ENCODE data around the gene ANGPTL7. TPM values are rescaled to one million over a fixed set of nuclear protein-coding genes. Genes with fewer than 3 reads are reported as not detected.
A peak's percentile ranks its signal among the peaks of the same experiment; 100 is the strongest.
"Not testable (repeated sequence)": the region's sequence is repeated elsewhere in the genome, so short reads cannot be mapped to it uniquely, and the experiment has no call there.

ANGPTL7 gene
- total and polyA plus RNA-seq, 10 donors = 0.18 to 1.7 TPM; not detected in 8

GRCh38 chr1:11175461-11175860 is 13.7 kb upstream of the ANGPTL7 start:
- Histone ChIP-seq H3K27me3 (replicated peaks in 1 of 7) (no peaks in the 10 kb centered on the region), H3K36me3 (peaks cover 0 to 95% (median 10%) of the 10 kb centered on the region in 6 donors), H3K4me3 (no peak overlapping the region), H3K4me1 (no peaks in the 10 kb centered on the region), H3K27ac (no peak overlapping the region), H3K9me3 (no peaks in the 10 kb centered on the region)
- WGBS, 5 donors = 91 to 96% (median 94%) methylated on average over 10 of the region's 10 CpGs
- no peak for TF ChIP-seq POLR2A (IDR thresholded peaks at IDR 0.05)
- TF ChIP-seq CTCF (IDR thresholded peaks at IDR 0.05 in 8 of 11, conservative IDR thresholded peaks at IDR 0.05 in 3 of 11) = no peak
- TF ChIP-seq POLR2AphosphoS5 (IDR thresholded peaks at IDR 0.05) = no peak
- no peak for DNase-seq
- intact Hi-C loops (cut with DNase I; ENCODE audit: low total_unique reads) = no loop called here

GRCh38 chr1:11176081-11176706 is 13.0 kb upstream of the ANGPTL7 start:
- 77 to 95% (median 92%) methylated on average over 10 to 11 of the region's 11 CpGs for WGBS, 5 donors
- H3K4me1 ChIP-seq = no peaks in the 10 kb centered on the region
- H3K27me3 ChIP-seq (replicated peaks in 1 of 7) = no peaks in the 10 kb centered on the region
- intact Hi-C loops (cut with DNase I; ENCODE audit: low total_unique reads) = no loop called here
- no peak overlapping the region for H3K4me3 ChIP-seq
- DNase-seq = no peak
- no peaks in the 10 kb centered on the region for H3K9me3 ChIP-seq
- peaks cover 0 to 95% (median 10%) of the 10 kb centered on the region in 6 donors for H3K36me3 ChIP-seq
- H3K27ac ChIP-seq = no peak overlapping the region
- peak in 1 of 3 donors; percentile 27 for TF ChIP-seq POLR2AphosphoS5 (IDR thresholded peaks at IDR 0.05)
- TF ChIP-seq POLR2A (IDR thresholded peaks at IDR 0.05) = no peak
- no peak for TF ChIP-seq CTCF (IDR thresholded peaks at IDR 0.05 in 8 of 11, conservative IDR thresholded peaks at IDR 0.05 in 3 of 11)

DNA sequence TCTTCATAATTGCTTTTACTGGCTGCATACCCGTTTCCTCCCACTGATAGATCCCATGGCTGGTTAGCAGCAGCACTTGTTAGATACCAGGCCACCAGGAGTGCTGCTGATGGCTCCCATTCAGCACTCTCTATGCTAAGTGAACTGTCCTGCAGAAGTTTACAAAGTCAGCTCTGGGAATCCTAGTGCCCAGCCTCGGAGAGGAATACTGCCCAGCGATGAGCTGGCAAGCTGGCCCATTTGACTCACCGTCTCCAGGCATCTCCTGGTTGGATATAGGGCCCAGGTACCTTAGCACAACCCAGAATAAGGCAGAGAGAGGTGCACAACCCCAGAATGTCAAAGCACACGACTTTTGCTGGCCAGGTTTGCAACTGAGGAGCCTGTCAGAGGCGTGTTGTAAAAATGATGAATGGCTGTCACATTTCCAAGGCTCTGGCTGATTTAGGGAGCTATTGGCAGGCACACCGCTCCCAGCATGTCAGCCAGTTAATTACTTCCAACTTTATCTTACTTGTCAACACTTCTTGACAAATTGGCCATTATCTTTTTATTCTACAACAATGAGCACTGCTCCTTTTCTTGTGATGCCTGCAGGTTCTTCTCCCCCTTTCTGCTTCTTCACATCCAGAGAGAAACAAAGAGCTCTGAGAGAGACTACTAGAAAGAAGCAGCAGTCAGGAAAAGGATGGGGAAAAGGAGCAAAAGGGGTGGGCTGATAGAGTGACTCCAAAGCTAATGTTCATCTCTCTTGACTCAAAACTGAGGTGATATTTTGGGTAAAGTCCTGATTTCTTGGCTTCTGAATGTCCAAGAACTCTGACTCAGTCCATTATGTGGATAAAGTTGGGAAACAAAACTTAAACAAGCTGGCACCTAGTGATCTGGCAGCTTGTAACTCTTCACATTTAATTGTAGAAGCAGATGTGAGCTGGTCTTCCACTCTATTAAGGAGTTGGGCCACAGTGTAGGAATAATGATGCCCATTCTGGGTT is 10.8 kb upstream of the ANGPTL7 start:
- no peak overlapping the region for H3K27ac ChIP-seq
- peaks cover 0 to 100% (median 17%) of the 10 kb centered on the region in 6 donors for H3K36me3 ChIP-seq
- DNase-seq = no peak
- WGBS, 5 donors = 75 to 87% (median 80%) methylated on average over 5 to 7 of the region's 7 CpGs
- no peak for TF ChIP-seq POLR2AphosphoS5 (IDR thresholded peaks at IDR 0.05)
- no peak for TF ChIP-seq CTCF (IDR thresholded peaks at IDR 0.05 in 8 of 11, conservative IDR thresholded peaks at IDR 0.05 in 3 of 11)
- TF ChIP-seq POLR2A (IDR thresholded peaks at IDR 0.05) = no peak
- intact Hi-C loops (cut with DNase I; ENCODE audit: low total_unique reads) = no loop called here
- no peaks in the 10 kb centered on the region for H3K4me1 ChIP-seq
- H3K4me3 ChIP-seq = no peak overlapping the region
- H3K9me3 ChIP-seq = no peaks in the 10 kb centered on the region
- no peaks in the 10 kb centered on the region for H3K27me3 ChIP-seq (replicated peaks in 1 of 7)

DNA sequence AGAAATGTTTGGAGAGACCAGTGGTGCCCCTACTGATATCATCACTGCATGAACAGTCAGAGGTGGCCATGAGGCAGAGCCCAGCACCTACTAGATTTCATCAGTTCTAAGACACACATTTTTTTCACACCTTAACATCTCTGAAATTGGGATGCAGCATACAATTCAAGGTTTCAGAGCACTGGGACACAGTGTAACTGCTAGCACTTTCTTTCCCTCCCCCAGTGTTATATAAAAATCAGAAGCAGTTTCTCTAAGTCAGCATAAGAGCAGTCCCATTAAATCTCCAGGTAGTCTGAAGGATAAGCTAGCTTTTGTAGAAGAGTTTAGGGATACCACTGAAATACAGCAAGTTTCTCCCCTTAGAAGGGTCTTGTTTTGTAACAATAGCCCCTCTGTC is 10.0 kb upstream of the ANGPTL7 start:
- H3K4me3 ChIP-seq = no peak overlapping the region
- TF ChIP-seq POLR2A (IDR thresholded peaks at IDR 0.05) = no peak
- TF ChIP-seq POLR2AphosphoS5 (IDR thresholded peaks at IDR 0.05) = no peak
- no peak for TF ChIP-seq CTCF (IDR thresholded peaks at IDR 0.05 in 8 of 11, conservative IDR thresholded peaks at IDR 0.05 in 3 of 11)
- DNase-seq = no peak
- no peaks in the 10 kb centered on the region for H3K27me3 ChIP-seq (replicated peaks in 1 of 7)
- intact Hi-C loops (cut with DNase I; ENCODE audit: low total_unique reads) = no loop called here
- H3K27ac ChIP-seq = no peak overlapping the region
- H3K36me3 ChIP-seq = peaks cover 0 to 100% (median 19%) of the 10 kb centered on the region in 6 donors
- no peaks in the 10 kb centered on the region for H3K4me1 ChIP-seq
- H3K9me3 ChIP-seq = no peaks in the 10 kb centered on the region

- DNase-seq; H3K4me1 ChIP-seq; H3K27me3 ChIP-seq (replicated peaks in 1 of 7); H3K9me3 ChIP-seq; intact Hi-C loops (cut with DNase I; ENCODE audit: low total_unique reads); H3K27ac ChIP-seq; H3K4me3 ChIP-seq: not testable (repeated sequence)
- peaks cover 0 to 100% (median 23%) of the 10 kb centered on the region in 6 donors for H3K36me3 ChIP-seq
- WGBS, 5 donors = 80 to 92% (median 82%) methylated on average over 3 of the region's 3 CpGs
Measured at GRCh38 chr1:11179749-11180148, 9.4 kb upstream of the ANGPTL7 start.
